ENCODE results near the gene RPS6KA1. TPM values are rescaled to one million over a fixed set of nuclear protein-coding genes. Genes with fewer than 3 reads are reported as not detected.

Gene RPS6KA1
- total and polyA plus RNA-seq, 10 of the 15 experiments (the other 5 are each of a cell fraction or from before 2014, with no cell fraction given) = 5.0 to 136 (median 91.5) TPM

GRCh38 chr1:26546375-26546774 lies 16.8 kb downstream of the RPS6KA1 start:
- peak overlapping the region; percentile 86 for H3K9ac ChIP-seq (ENCODE audit: control insufficient read depth, insufficient read depth, low read length)
- intact Hi-C loops (cut with micrococcal nuclease; ENCODE audit: unreplicated experiment) = no loop called here
- RAD21 ChIA-PET (ENCODE audit: unreplicated experiment) = interaction anchor here (1.8 kb wide), 1 partner anchor 46 kb away, joined by 4 read pairs; no protein-coding TSS in a partner anchor

More at GRCh38 chr1:26546375-26546774, 16.8 kb downstream of the RPS6KA1 start:
- Histone ChIP-seq H3K4me1 (ENCODE audit: control insufficient read depth, insufficient read depth, low read length) (peaks cover 52% of the 10 kb centered on the region), H3K27me3 (replicated peaks in 1 of 2; ENCODE audit: control insufficient read depth in 2 of 2, insufficient read depth in 2 of 2, low read length in 1 of 2) (no peaks in the 10 kb centered on the region), H2AFZ (ENCODE audit: control insufficient read depth, low read depth, low read length) (no peak overlapping the region), H3K27ac (ENCODE audit: control insufficient read depth, insufficient read depth) (peak overlapping the region; percentile 89), H3K4me2 (ENCODE audit: control insufficient read depth, insufficient read depth) (peak overlapping the region; percentile 86), H4K20me1 (ENCODE audit: control insufficient read depth, insufficient read depth) (no peaks in the 10 kb centered on the region), H3K4me3 (peak overlapping the region; percentile 95), H3K9me3 (replicated peaks; ENCODE audit: control insufficient read depth, insufficient read depth, low read length) (no peaks in the 10 kb centered on the region), H3K36me3 (ENCODE audit: control insufficient read depth in 2 of 2, insufficient read depth in 2 of 2, low read length in 1 of 2) (peaks cover 8 to 14% of the 10 kb centered on the region in 2 experiments), H3K79me2 (ENCODE audit: control insufficient read depth, insufficient read depth, low read length) (peaks cover 53% of the 10 kb centered on the region)
- BruUV-seq (replicated peaks) = no TSS peak
- ATAC-seq = no peak
- ChIA-PET SMC1A (ENCODE audit: uncharacterized antibody, unreplicated experiment) (interaction anchor here (1.0 to 2.4 kb wide), 3 partner anchors 8 to 36 kb away, joined by 3 to 6 read pairs (median 4); no protein-coding TSS in a partner anchor), POLR2A (interaction anchor here (1.0 to 1.2 kb wide), 3 partner anchors 9 to 43 kb away, joined by 3 to 5 read pairs (median 3); no protein-coding TSS in a partner anchor), CTCF (interaction anchor here (0.6 to 3.5 kb wide), 5 partner anchors 8 to 224 kb away, joined by 3 to 21 read pairs (median 3); no protein-coding TSS in a partner anchor)
- TF ChIP-seq CHD4 (IDR thresholded peaks at IDR 0.05) (no peak), ZNF384 (IDR thresholded peaks at IDR 0.05; ENCODE audit: borderline replicate concordance, low read depth, low read length) (no peak), MTA3 (IDR thresholded peaks at IDR 0.05; ENCODE audit: borderline replicate concordance, low read length) (no peak), NR2C2 (IDR thresholded peaks at IDR 0.05; ENCODE audit: borderline replicate concordance, control insufficient read depth, insufficient read length, low read depth) (no peak), ZSCAN29 (IDR thresholded peaks at IDR 0.05) (no peak), WRNIP1 (IDR thresholded peaks at IDR 0.05; ENCODE audit: borderline replicate concordance, low read depth, low read length) (no peak), SP1 (IDR thresholded peaks at IDR 0.05; ENCODE audit: low read depth, low read length) (no peak), JUNB (IDR thresholded peaks at IDR 0.05) (no peak), PKNOX1 (IDR thresholded peaks at IDR 0.05) (no peak), RAD21 (IDR thresholded peaks at IDR 0.05; ENCODE audit: insufficient read depth, low read depth, low read length) (no peak), SPI1 (IDR thresholded peaks at IDR 0.05; ENCODE audit: borderline replicate concordance, insufficient read depth, low read depth, low read length) (no peak), RELA (IDR thresholded peaks at IDR 0.05; ENCODE audit: borderline replicate concordance, partially characterized antibody) (no peak), ZBTB40 (IDR thresholded peaks at IDR 0.05; ENCODE audit: borderline replicate concordance) (no peak), TAF1 (IDR thresholded peaks at IDR 0.05; ENCODE audit: borderline replicate concordance, low read depth, low read length) (no peak), EED (IDR thresholded peaks at IDR 0.05; ENCODE audit: low read depth) (no peak), ZBTB4 (CRISPR knock-in tag; IDR thresholded peaks at IDR 0.05) (no peak), POLR2AphosphoS5 (IDR thresholded peaks at IDR 0.05; ENCODE audit: low read length) (no peak)
- in situ Hi-C loops (cut with MboI) = no loop called here
- no peak for DNase-seq (ENCODE audit: low read depth, low spot score)
- no peak for FAIRE-seq
- WGBS (ENCODE audit: insufficient coverage, insufficient replicate concordance, low lambda C conversion rate, missing lambda C conversion rate) = 14% methylated on average over 8 of the region's 8 CpGs
